ENCODE measurements around the gene QRICH1. TPM values are rescaled to one million over a fixed set of nuclear protein-coding genes. Genes with fewer than 3 reads are reported as not detected.
A peak's percentile ranks its signal among the peaks of the same experiment; 100 is the strongest.

Gene QRICH1
- total and polyA plus RNA-seq, 2 of the 13 experiments (the other 11 are each of a cell fraction or from before 2014, with no cell fraction given), result 52.6 to 102 TPM

GRCh38 chr3:48985831-48986376 is 108.0 kb downstream of the QRICH1 start:
- peak; percentile 19; the same call in 1 of the 2 replicates for TF ChIP-seq POLR2G (IDR thresholded peaks at IDR 0.05; ENCODE audit: low read depth, low read length)
- TF ChIP-seq NR2C2 (CRISPR knock-in tag; IDR thresholded peaks at IDR 0.05; ENCODE audit: borderline replicate concordance), result no peak
- no peak for TF ChIP-seq BHLHE40 (IDR thresholded peaks at IDR 0.05; ENCODE audit: low read length)
- TF ChIP-seq ZBTB20 (CRISPR knock-in tag; IDR thresholded peaks at IDR 0.05; ENCODE audit: borderline replicate concordance, low read depth), result no peak
- TF ChIP-seq MIER3 (CRISPR knock-in tag; IDR thresholded peaks at IDR 0.05; ENCODE audit: borderline replicate concordance), result no peak
- TF ChIP-seq ZNF883 (CRISPR knock-in tag; IDR thresholded peaks at IDR 0.05; ENCODE audit: not compliant biosample characterization), result no peak
- H3K36me3 ChIP-seq (replicated peaks in 1 of 2; ENCODE audit: control insufficient read depth in 1 of 2, insufficient read depth in 2 of 2, low read length in 2 of 2), result peaks cover 21 to 37% of the 10 kb centered on the region in 2 experiments; a peak in 4 of 5 replicates
- no peak; the same call in 2 of the 3 replicates for ATAC-seq
- ChIA-PET CTCF (ENCODE audit: low intra/inter-chr PET ratio, low total read pairs) (no interaction called here), POLR2A (interaction anchor here (1.1 to 1.2 kb wide), 2 partner anchors 21 to 36 kb away, joined by 3 to 5 read pairs; partner anchors contain the start of genes NDUFAF3 and WDR6)
- no peaks in the 10 kb centered on the region for H3K79me2 ChIP-seq (ENCODE audit: insufficient read depth, low read length)
- no peak for FAIRE-seq
- no peak overlapping the region for H3K9ac ChIP-seq (ENCODE audit: insufficient read depth, low read depth, low read length)
- H3K27ac ChIP-seq (ENCODE audit: extremely low read length, insufficient read depth, low read length), result no peak overlapping the region
- H3K27me3 ChIP-seq (ENCODE audit: control insufficient read depth in 1 of 2, insufficient read depth in 2 of 2, low read length in 2 of 2), result no peaks in the 10 kb centered on the region
- H4K20me1 ChIP-seq (ENCODE audit: insufficient read depth, low read length), result no peaks in the 10 kb centered on the region
- H2AFZ ChIP-seq (ENCODE audit: low read length), result no peak overlapping the region
- intact Hi-C loops (cut with micrococcal nuclease; ENCODE audit: unreplicated experiment), result loop anchor here (2.0 to 5.0 kb wide), 2 partner anchors 29 to 171 kb away; no protein-coding TSS in a partner anchor
- no TSS peak for BruUV-seq (replicated peaks)
- in situ Hi-C loops (cut with HindIII; ENCODE audit: extremely low pct_ligation_motif_present, low pct_unique_long_range_greater_than_20kb), result no loop called here
- WGBS (ENCODE audit: low lambda C conversion rate), result 91% methylated on average over 6 of the region's 7 CpGs
- no peaks in the 10 kb centered on the region for H3K4me1 ChIP-seq (ENCODE audit: insufficient read depth, low read length)
- no peak for DNase-seq (ENCODE audit: low spot score)
- H3K9me3 ChIP-seq (ENCODE audit: low read length), result no peaks in the 10 kb centered on the region
- no peak overlapping the region for H3K4me2 ChIP-seq (ENCODE audit: low read depth, low read length)
- no peak overlapping the region for H3K4me3 ChIP-seq (replicated peaks in 1 of 3; ENCODE audit: insufficient read depth in 1 of 3, low read depth in 2 of 3, low read length in 3 of 3)

DNA sequence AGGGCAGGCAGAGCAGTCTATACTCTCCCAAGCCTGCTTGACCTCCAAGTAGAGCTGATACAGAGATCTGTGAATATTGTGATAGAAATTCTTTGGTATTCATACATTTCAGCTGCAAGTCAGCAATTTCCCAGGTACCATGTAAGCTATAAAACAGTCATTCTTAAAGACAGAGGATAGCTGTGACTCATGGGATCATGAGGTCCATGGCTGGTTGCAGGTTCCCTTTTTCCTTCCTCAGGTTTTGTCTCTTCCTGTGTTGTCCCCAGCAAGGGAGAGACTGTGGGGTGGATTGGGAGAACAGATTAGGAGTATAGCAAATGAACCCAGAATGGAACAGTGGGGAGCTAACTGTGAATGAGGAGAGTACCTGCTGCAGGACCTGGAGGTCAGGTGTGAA is 109.2 kb downstream of the QRICH1 start:
- Histone ChIP-seq H3K4me3 (replicated peaks in 1 of 3; ENCODE audit: insufficient read depth in 1 of 3, low read depth in 2 of 3, low read length in 3 of 3) (no peak overlapping the region), H3K9ac (ENCODE audit: insufficient read depth, low read depth, low read length) (no peak overlapping the region), H2AFZ (ENCODE audit: low read length) (no peak overlapping the region), H3K36me3 (replicated peaks in 1 of 2; ENCODE audit: control insufficient read depth in 1 of 2, insufficient read depth in 2 of 2, low read length in 2 of 2) (peaks cover 27 to 46% of the 10 kb centered on the region in 2 experiments; a peak in 4 of 5 replicates), H3K79me2 (ENCODE audit: insufficient read depth, low read length) (no peaks in the 10 kb centered on the region), H3K4me1 (ENCODE audit: insufficient read depth, low read length) (no peaks in the 10 kb centered on the region), H3K27ac (ENCODE audit: extremely low read length, insufficient read depth, low read length) (no peak overlapping the region), H3K4me2 (ENCODE audit: low read depth, low read length) (no peak overlapping the region), H4K20me1 (ENCODE audit: insufficient read depth, low read length) (no peaks in the 10 kb centered on the region), H3K9me3 (ENCODE audit: low read length) (no peaks in the 10 kb centered on the region), H3K27me3 (ENCODE audit: control insufficient read depth in 1 of 2, insufficient read depth in 2 of 2, low read length in 2 of 2) (no peaks in the 10 kb centered on the region)
- ChIA-PET CTCF (ENCODE audit: low intra/inter-chr PET ratio, low total read pairs) (no interaction called here), POLR2A (no interaction called here)
- DNase-seq (ENCODE audit: low spot score), result no peak
- intact Hi-C loops (cut with micrococcal nuclease; ENCODE audit: unreplicated experiment) (loop anchor here (5.0 kb wide), 1 partner anchor 173 kb away; no protein-coding TSS in a partner anchor), in situ Hi-C loops (cut with HindIII; ENCODE audit: extremely low pct_ligation_motif_present, low pct_unique_long_range_greater_than_20kb) (no loop called here)
- TF ChIP-seq NONO (IDR thresholded peaks at IDR 0.05) (no peak), NONO (CRISPR knock-in tag; conservative IDR thresholded peaks at IDR 0.05) (no peak), MTF2 (CRISPR knock-in tag; IDR thresholded peaks at IDR 0.05; ENCODE audit: borderline replicate concordance) (no peak), BRCA1 (CRISPR knock-in tag; IDR thresholded peaks at IDR 0.05) (no peak), ZBTB7A (CRISPR knock-in tag; IDR thresholded peaks at IDR 0.05) (no peak), MEF2D (CRISPR knock-in tag; IDR thresholded peaks at IDR 0.05) (no peak), ZSCAN9 (CRISPR knock-in tag; IDR thresholded peaks at IDR 0.05; ENCODE audit: borderline replicate concordance) (no peak), THAP7 (CRISPR knock-in tag; IDR thresholded peaks at IDR 0.05) (no peak), GATAD1 (CRISPR knock-in tag; IDR thresholded peaks at IDR 0.05) (no peak), POLR2AphosphoS2 (IDR thresholded peaks at IDR 0.05; ENCODE audit: low read depth, low read length) (no peak)
- TF ChIP-seq, protein P1, sequence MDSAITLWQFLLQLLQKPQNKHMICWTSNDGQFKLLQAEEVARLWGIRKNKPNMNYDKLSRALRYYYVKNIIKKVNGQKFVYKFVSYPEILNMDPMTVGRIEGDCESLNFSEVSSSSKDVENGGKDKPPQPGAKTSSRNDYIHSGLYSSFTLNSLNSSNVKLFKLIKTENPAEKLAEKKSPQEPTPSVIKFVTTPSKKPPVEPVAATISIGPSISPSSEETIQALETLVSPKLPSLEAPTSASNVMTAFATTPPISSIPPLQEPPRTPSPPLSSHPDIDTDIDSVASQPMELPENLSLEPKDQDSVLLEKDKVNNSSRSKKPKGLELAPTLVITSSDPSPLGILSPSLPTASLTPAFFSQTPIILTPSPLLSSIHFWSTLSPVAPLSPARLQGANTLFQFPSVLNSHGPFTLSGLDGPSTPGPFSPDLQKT (CRISPR knock-in tag; IDR thresholded peaks at IDR 0.05; ENCODE audit: borderline replicate concordance), result no peak
- no peak for ATAC-seq
- BruUV-seq (replicated peaks), result no TSS peak
- FAIRE-seq, result no peak

Data from HepG2 (cell line).